HG03139 (cell line): Measurements from ENCODE around the gene DRC7.

Experiments
- ATAC-seq: cut with Tn5 transposase; IDR thresholded peaks from one replicate; pipeline ENCODE4 v1.9.1; 2021; ENCODE audit not compliant: unreplicated experiment

The DRC7 gene

DNA sequence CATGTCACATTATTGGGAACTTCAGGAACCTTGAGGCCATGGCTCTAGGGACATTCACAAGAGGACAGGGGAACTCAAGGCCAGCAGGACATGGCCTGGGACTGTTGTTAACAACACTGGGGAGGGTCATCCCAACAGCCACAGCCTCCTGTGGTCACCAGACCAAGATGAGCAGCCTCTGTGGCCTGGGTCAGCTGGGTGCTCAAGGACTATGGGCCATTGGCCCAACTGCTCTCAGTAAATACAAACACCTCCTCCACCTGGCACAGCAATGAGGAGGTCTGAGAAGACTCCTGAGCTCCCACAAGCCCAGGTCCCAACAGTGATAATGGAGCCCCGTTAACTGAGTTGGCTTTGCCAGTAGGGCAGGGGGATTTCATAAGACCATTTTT lies 86.7 kb downstream of the DRC7 start:
- ATAC-seq: no peak
